Adipocyte (in vitro differentiated cells): ENCODE data around the gene CYTH1.

Experiments used
- DNase-seq: peaks from one replicate; pipeline ENCODE4 v3.0.0-alpha.2; 2015; ENCODE audit warnings: low read depth
- H3K27me3 ChIP-seq: replicated peaks from 2 replicates; pipeline ENCODE4 v1.7.0; 2013; ENCODE audit warnings: mild to moderate bottlenecking, low read length, moderate library complexity; ENCODE audit not compliant: control insufficient read depth, insufficient read depth
- H3K36me3 ChIP-seq: 2 replicates; pipeline ENCODE4 v1.7.0; 2013; ENCODE audit warnings: low read length, mild to moderate bottlenecking, moderate library complexity; ENCODE audit not compliant: control insufficient read depth, insufficient read depth, severe bottlenecking
- H3K4me1 ChIP-seq: 2 replicates; pipeline ENCODE4 v1.7.0; 2013; ENCODE audit warnings: mild to moderate bottlenecking, low read length, moderate library complexity; ENCODE audit not compliant: control insufficient read depth, insufficient read depth
- H3K4me3 ChIP-seq: 2 replicates; pipeline ENCODE4 v1.7.0; 2013; ENCODE audit warnings: mild to moderate bottlenecking, low read length, moderate library complexity
- H3K9ac ChIP-seq: 2 replicates; pipeline ENCODE4 v1.7.0; 2013; ENCODE audit warnings: mild to moderate bottlenecking, low read length, moderate library complexity
- H3K9me3 ChIP-seq: 2 replicates; pipeline ENCODE4 v1.7.0; 2013; ENCODE audit warnings: mild to moderate bottlenecking, low read length, moderate library complexity; ENCODE audit not compliant: control insufficient read depth

Gene CYTH1

DNA sequence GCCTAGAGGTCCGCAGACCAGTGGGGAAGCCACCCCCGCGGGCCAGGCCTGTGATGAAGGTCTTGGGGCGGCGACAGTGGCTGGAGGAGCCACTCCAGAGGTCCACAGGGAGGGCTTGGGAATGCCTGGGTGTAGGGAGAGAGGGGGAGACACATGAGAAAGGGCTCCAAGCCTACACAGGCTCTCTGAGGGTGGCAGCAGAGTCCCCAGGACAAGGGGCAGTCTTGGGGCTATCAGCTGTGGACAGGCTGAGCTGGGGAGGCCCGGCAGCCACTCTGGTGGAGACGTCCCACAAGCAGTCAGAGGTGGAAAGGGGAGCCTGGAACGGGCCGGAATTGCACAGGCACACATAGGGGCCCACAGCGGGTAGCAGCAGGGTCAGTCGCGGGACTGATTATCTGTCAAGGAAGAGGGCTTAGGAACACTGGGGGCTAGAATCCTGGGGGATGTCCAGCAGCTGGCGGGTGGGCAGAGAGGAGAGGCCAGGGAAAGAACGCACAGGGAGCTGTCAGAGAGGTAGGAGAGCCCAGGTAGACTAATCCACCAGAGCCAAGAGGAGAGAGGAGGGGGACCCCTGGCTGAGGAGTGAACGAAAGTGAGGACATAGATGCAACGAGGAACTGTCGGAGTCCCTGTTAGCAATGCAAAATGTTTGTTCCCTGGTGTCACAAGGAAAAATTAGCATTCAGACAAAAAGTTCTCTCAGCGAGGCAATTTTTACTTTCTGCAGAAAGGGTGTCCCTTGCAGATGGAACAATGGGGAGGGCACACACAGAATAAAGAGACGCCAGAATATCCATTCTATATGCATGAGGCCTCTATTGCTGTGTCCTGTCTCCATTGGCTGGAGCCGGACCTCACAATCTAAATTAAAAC, 111.0 kb downstream of the CYTH1 start:
- H3K27me3 ChIP-seq: no peaks in the 10 kb centered on the region
- H3K9me3 ChIP-seq: no peaks in the 10 kb centered on the region
- H3K9ac ChIP-seq: no peak overlapping the region
- DNase-seq: no peak
- H3K36me3 ChIP-seq: peaks cover 20% of the 10 kb centered on the region
- peaks cover 22% of the 10 kb centered on the region for H3K4me1 ChIP-seq
- no peak overlapping the region for H3K4me3 ChIP-seq

DNA sequence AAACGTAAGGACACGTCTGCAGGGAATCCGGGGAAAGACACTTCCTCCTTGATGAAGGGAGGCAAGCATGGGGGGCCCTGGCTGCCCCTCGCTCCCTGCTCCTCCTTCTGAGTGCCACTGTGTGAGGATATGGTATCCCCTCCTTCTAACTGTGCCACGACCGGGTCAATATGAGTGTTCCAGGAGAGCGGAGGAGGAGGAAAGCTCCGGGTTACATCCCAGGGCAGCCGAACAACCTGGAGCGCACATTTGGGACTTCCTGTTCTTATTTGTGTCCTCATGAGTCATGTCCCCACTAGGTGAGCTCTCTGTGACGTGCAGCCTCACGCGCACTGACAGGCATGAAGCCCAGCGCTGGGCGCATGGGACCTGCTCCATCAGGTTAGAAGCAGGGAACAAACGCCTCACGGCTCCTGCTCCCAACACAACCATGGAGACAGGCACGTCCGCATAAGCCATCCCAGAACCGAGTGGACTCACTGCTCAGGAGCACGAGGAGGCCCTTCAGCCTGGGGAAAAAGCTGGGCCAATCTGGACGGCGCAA, 112.0 kb downstream of the CYTH1 start:
- Histone ChIP-seq H3K27me3 (no peaks in the 10 kb centered on the region), H3K4me3 (no peak overlapping the region), H3K36me3 (peaks cover 10% of the 10 kb centered on the region), H3K9ac (no peak overlapping the region), H3K4me1 (peaks cover 23% of the 10 kb centered on the region), H3K9me3 (no peaks in the 10 kb centered on the region)
- DNase-seq: no peak

DNA sequence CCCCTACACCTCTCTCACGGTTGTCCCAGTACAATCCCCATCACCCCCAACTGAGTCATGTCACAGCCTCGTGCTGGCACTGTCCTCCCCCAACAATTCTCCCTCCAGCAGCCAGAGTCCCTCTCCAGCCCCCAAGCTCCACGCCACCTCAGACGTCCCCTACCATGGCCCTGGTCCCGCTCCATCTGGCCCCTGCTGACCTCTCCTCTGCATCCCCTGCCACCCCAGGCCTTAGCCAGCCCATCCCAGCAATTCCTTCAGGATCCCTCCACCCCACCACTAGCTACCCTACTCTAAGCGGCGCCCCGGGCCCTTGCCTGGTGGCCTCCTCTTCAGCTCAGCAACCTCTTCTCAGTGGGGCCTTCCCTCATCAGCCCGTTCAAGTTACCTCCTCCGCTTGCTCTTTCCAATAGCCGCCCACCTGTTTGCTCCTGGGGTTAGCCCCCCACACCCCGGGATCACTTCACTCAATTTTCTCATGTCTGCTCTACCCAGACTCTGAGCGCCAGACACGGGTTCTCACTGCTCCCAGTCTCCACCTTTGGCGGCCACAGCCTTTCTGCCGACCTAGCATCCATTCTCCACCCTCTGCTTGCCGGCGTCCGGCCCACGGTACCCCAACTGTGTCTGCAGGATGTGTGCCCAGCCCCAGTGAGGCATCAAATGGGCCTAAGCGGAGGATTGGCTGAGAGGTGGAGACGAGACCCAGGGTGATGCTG, 112.7 kb downstream of the CYTH1 start:
- H3K4me1 ChIP-seq: peaks cover 23% of the 10 kb centered on the region
- DNase-seq: no peak

DNA sequence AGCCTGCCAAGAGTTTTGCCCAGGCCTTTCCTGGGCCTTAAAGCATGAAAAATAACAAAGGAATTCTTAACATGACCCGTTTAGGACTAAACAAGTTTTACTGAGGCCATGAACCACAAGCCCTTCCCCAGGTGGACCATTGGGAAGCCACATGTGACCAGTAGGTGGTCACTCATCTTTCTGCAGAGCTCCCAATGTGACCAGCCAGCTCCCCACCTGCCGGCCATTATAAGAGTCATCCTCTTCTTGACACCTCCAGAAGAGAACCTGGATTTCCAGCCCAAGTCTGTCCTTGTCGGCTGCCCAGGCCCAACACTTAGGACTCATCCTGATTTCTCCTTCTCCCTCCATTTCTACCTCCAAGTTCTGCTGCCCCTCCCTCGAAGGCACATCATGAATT, 113.2 kb downstream of the CYTH1 start:
- Histone ChIP-seq H3K4me1 (peaks cover 23% of the 10 kb centered on the region), H3K9ac (no peak overlapping the region), H3K4me3 (no peak overlapping the region), H3K9me3 (no peaks in the 10 kb centered on the region), H3K27me3 (no peaks in the 10 kb centered on the region), H3K36me3 (peaks cover 5% of the 10 kb centered on the region)
- DNase-seq: no peak

More for the DNA sequence above, 112.7 kb downstream of the CYTH1 start:
- Histone ChIP-seq H3K27me3 (no peaks in the 10 kb centered on the region), H3K9ac (no peak overlapping the region), H3K4me3 (no peak overlapping the region), H3K36me3 (peaks cover 6% of the 10 kb centered on the region), H3K9me3 (no peaks in the 10 kb centered on the region)

DNA sequence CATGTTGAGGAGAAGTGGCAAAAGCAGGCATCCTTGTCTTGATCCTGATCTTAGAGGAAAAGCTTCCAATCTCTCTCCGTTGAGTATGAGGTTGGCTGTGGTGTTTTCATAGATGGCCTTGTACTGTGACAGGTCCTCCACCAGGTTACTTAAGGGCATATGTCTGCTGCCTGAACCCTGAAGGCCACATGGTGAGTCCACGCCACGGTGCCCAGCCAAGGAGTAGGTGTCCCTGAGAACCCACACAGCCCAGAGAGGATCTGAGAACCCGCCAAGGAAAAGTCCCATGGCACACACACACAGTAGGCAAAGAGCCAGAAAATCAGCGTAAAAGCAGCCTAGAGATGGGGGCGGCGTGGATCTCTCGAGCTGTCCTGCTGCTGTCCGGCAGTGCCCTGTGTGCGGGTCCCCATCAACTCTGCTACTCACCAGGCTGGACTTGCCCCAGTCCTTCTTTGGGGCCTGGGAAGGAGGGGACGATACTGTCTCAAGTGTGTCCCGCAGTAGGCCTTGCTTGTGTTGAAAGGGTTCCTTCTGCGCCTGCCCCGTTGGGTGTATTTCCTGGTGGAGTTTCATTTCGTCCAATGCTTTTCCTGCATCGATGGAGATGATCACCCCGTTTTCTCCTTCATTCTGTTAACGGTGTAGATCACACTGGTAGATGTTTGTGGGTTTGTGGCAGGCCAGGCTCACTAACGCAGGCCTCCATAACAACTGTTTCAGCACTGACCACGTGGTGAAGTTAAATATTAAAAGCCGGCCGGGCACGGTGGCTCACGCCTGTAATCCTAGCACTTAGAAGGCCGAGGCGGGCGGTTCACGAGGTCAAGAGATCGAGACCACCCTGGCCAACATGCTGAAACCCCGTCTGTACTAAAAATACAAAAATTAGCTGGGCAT, 114.1 kb downstream of the CYTH1 start:
- Histone ChIP-seq H3K4me3 (no peak overlapping the region), H3K36me3 (no peaks in the 10 kb centered on the region), H3K9ac (no peak overlapping the region), H3K27me3 (no peaks in the 10 kb centered on the region), H3K9me3 (no peaks in the 10 kb centered on the region), H3K4me1 (peaks cover 18% of the 10 kb centered on the region)
- no peak for DNase-seq

DNA sequence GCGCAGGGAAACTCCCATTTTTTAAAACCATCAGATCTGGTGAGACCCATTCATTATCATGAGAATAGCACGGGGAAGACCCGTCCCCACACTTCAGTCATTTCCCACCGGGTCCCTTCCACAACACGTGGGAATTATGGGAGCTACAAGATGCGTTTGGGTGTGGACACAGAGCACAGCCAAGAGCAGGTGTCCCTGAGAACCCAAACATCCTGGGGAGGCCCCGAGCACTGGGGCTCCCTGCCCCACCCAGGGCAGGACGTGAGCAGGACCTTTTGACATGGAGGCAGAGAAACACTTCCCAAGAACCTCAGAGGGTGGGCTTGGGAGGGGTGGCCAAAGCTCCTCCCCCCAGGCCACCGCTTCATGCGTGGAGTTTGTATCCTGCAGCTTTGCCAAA, 115.0 kb downstream of the CYTH1 start:
- H3K9ac ChIP-seq: no peak overlapping the region
- H3K4me3 ChIP-seq: no peak overlapping the region
- no peaks in the 10 kb centered on the region for H3K9me3 ChIP-seq
- peaks cover 9% of the 10 kb centered on the region for H3K4me1 ChIP-seq
- H3K36me3 ChIP-seq: no peaks in the 10 kb centered on the region
- DNase-seq: no peak
- no peaks in the 10 kb centered on the region for H3K27me3 ChIP-seq

DNA sequence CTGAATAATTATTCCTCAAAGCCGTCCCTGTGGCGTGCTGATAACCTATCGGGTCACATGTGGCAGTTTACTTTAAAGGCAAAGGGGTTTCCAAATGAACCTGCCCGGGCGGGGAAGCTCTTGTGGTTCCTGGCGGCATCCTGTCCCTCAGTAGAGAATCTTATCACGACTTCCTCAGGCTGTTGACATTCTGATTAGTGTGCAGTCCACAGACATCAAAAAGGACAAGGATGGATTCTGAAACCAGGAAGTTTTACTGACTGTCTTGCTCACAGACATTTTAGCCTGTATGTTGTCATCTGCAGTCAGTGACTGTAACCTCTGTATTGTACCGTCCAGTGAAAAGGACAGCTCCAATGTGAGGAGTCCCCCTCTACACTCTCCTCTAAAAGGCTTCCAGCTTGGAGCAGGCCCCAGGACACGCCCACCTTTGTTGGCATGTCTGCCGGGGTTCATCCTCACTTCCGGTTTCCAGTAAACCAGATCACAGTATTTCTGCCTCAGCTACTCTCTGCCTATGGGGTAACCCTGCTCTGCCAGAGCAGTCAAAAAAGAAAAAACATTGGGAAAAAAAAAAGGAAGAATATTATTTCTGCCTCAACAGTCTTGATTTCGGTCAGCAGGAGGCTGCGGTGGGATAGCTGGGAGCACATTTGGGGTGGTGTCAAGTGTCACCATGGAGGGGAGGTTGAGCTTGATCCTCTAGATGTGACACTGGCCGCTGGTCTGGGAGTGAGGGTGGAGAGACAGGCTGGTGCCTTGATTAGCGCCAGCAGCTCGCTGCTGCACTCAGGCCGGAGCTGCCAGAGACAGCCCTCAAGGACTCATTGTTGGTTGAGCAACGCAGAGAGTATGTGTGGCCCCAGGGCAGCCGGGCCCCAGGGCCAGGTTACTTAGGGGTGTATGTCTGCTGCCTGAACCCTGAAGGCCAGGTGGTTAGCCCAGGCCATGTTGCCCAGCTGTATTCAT, 115.8 kb downstream of the CYTH1 start:
- no peaks in the 10 kb centered on the region for H3K9me3 ChIP-seq
- no peak overlapping the region for H3K9ac ChIP-seq
- no peaks in the 10 kb centered on the region for H3K27me3 ChIP-seq
- no peak overlapping the region for H3K4me3 ChIP-seq
- H3K4me1 ChIP-seq: peaks cover 8% of the 10 kb centered on the region
- no peaks in the 10 kb centered on the region for H3K36me3 ChIP-seq
- DNase-seq: peak; percentile 19

DNA sequence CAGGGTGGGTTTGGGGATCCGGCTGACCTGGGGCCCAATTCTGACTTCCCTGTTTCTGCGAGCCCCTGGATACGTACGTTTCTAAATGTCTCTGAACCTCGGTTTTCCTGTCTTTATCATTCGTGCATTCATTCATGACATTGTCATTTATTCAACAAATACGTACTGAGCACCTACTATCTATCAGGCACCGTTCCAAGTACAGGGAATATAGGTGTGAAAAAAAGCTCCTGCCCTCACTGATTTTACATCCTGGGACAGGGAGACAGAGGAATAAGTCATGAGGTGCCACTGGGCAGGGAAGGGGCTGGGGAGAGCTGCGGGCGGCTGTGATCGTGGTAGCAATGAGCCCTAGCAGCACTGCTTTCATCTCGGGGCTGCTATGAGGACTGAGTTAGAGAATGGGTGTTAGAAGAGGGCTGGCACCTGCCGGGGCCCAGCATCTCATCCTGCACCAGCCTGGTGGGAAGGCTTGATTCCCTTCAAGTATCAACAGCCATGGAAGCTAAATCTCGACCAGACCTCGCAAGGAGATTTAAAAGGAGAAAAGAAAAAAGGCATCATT, 116.6 kb downstream of the CYTH1 start:
- Histone ChIP-seq H3K4me1 (peaks cover 8% of the 10 kb centered on the region), H3K27me3 (no peaks in the 10 kb centered on the region), H3K36me3 (no peaks in the 10 kb centered on the region), H3K4me3 (no peak overlapping the region), H3K9ac (no peak overlapping the region), H3K9me3 (no peaks in the 10 kb centered on the region)
- no peak for DNase-seq

DNA sequence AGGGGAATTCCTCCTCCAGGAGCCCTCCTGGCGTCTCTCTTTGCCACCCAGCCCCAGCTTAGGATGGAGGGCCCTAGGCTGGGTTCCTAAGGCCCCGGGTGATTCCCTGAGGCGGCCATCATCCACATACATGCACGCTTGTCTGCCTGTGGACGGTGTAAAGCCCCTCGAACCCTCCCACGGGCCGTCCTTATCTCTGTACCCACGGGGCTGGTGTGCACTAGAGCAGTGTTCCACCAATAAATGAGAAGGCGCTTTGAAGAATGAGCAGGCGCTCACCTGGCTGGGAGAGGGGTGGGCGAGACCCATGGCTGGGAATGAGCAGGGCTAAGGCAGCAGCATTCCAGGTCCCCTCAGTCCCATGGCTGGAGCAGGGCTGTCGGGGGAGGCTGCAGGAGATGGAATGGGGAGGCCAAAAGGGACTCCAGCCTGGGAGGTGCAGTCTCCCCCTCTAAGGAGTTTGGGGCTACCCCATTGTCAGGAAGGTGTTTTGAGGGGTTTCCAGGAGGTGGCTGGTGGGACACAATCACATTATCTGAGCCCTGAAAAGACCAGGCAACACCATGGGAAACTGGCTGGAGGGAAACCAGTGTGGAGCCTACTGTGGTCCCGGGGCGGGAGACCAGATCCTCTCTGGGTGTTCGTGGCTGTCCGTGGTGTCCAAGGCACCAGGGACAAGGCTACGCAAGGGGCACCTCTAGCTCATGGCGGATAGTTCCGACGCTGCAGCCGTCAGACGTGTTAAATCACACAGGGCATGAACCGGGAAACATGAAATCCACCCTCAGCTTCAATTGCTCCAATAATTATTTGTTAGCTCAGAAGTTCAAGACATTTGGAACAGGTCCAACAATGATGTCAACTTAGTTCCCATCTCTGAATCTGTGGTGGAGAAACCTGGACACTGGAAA, 117.3 kb downstream of the CYTH1 start:
- H3K27me3 ChIP-seq: no peaks in the 10 kb centered on the region
- no peak overlapping the region for H3K4me3 ChIP-seq
- DNase-seq: peak; percentile 14
- no peaks in the 10 kb centered on the region for H3K9me3 ChIP-seq
- H3K36me3 ChIP-seq: no peaks in the 10 kb centered on the region
- H3K4me1 ChIP-seq: peaks cover 8% of the 10 kb centered on the region
- H3K9ac ChIP-seq: no peak overlapping the region
